ENCODE data around the gene CCDC180.

- TF ChIP-seq CTCF (IDR thresholded peaks at IDR 0.05) (no peak), POLR2A (IDR thresholded peaks at IDR 0.05) (no peak)
Measured at GRCh38 chr9:97315550-97315949, 8.1 kb downstream of the CCDC180 start.

Data from uterus (tissue), 2 donors.